ENCODE data around the gene ABCG5.

- TF ChIP-seq FOXM1 (IDR thresholded peaks at IDR 0.05; ENCODE audit: borderline replicate concordance) (no peak), NFRKB (IDR thresholded peaks at IDR 0.05) (no peak), FOXA1 (IDR thresholded peaks at IDR 0.05) (no peak), ELF4 (IDR thresholded peaks at IDR 0.05) (no peak), SP1 (IDR thresholded peaks at IDR 0.05) (no peak), L3MBTL2 (conservative IDR thresholded peaks at IDR 0.05) (no peak), TARDBP (IDR thresholded peaks at IDR 0.05) (no peak), LEF1 (IDR thresholded peaks at IDR 0.05; ENCODE audit: borderline replicate concordance) (no peak), BHLHE40 (IDR thresholded peaks at IDR 0.05; ENCODE audit: borderline replicate concordance) (no peak), ARNT (IDR thresholded peaks at IDR 0.05) (no peak)
Observed at GRCh38 chr2:43812006-43812405, 26.6 kb downstream of the ABCG5 start.
